Measurements from ENCODE around the gene IVNS1ABP.
A peak's percentile ranks its signal among the peaks of the same experiment; 100 is the strongest.

IVNS1ABP gene

DNA sequence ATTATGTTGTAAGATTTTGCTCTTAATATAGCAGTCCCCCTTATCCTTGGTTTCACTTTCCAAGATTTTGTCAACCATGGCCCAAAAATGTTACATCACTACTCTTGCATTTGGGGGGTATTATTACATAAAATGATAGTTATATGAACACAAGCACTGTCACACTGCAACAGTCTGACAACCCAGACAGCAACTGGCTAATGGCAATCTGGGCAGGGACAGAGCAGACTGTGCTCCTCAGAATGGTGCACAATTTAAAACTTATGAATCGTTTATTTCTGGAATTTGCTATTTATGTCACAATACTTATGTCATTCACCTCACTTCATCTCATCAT, 2.1 kb upstream of the IVNS1ABP start:
- no peak overlapping the region for H3K27ac ChIP-seq
- TF ChIP-seq, protein P1, sequence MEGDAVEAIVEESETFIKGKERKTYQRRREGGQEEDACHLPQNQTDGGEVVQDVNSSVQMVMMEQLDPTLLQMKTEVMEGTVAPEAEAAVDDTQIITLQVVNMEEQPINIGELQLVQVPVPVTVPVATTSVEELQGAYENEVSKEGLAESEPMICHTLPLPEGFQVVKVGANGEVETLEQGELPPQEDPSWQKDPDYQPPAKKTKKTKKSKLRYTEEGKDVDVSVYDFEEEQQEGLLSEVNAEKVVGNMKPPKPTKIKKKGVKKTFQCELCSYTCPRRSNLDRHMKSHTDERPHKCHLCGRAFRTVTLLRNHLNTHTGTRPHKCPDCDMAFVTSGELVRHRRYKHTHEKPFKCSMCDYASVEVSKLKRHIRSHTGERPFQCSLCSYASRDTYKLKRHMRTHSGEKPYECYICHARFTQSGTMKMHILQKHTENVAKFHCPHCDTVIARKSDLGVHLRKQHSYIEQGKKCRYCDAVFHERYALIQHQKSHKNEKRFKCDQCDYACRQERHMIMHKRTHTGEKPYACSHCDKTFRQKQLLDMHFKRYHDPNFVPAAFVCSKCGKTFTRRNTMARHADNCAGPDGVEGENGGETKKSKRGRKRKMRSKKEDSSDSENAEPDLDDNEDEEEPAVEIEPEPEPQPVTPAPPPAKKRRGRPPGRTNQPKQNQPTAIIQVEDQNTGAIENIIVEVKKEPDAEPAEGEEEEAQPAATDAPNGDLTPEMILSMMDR (conservative IDR thresholded peaks at IDR 0.05; ENCODE audit: low read depth, low read length): no peak
- H3K4me1 ChIP-seq (ENCODE audit: low read depth, poor library complexity, severe bottlenecking): peaks cover 25% of the 10 kb centered on the region
- H2AFZ ChIP-seq (ENCODE audit: low read depth): no peak overlapping the region
- H4K20me1 ChIP-seq (ENCODE audit: insufficient read depth): peaks cover 19% of the 10 kb centered on the region
- no peaks in the 10 kb centered on the region for H3K27me3 ChIP-seq (ENCODE audit: insufficient read depth, low read depth)
- H3K9ac ChIP-seq: no peak overlapping the region
- H3K79me2 ChIP-seq (ENCODE audit: insufficient read depth, low read depth): peaks cover 28% of the 10 kb centered on the region
- no peak overlapping the region for H3K4me2 ChIP-seq
- no peaks in the 10 kb centered on the region for H3K36me3 ChIP-seq (ENCODE audit: insufficient read depth)
- H3K4me3 ChIP-seq (IDR thresholded peaks at IDR 0.05; ENCODE audit: insufficient read depth, low read depth, low read length): no peak overlapping the region

DNA sequence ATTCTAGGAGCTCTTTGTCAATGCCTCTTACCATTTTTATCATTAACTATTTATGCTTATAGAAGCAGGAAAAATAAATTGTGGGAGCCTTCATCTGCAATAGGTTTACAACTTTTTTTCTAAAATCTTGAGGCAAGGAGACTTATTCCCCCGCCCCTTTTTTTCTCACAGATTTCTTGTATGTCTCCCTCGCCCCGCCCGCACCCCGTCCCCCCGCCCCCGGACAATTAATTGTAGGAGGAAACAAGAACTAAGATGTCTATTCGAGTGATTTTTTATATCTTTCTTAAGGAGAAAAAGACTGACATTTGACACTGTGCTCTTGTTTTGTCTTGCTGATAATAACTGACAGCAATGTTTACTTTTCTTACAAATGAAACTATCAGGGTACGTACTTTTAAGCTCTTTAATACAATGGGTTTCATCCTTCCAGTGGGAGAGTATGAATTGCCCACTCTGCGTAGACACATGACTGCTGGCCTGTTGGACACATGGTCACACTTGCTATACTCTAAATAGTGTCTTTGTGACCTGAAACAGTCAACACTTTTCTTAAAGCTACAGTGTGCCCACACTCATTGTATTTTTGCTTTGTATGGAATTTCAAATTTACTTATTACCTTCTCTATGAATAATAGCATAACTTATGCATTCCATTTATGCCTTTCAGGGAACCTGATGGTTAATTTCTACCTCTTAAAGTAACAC, 1.5 kb upstream of the IVNS1ABP start:
- Histone ChIP-seq H3K4me2 (peak overlapping the region; percentile 58), H2AFZ (ENCODE audit: low read depth) (peak overlapping the region; percentile 93; the same call in 1 of the 2 replicates), H3K4me3 (IDR thresholded peaks at IDR 0.05; ENCODE audit: insufficient read depth, low read depth, low read length) (peak overlapping the region; percentile 6)

GRCh38 chr1:185317886-185318310, 855 bp upstream of the IVNS1ABP start:
- H3K36me3 ChIP-seq (ENCODE audit: insufficient read depth): no peaks in the 10 kb centered on the region
- H3K4me3 ChIP-seq (IDR thresholded peaks at IDR 0.05; ENCODE audit: insufficient read depth, low read depth, low read length): peak overlapping the region; percentile 66
- H3K27me3 ChIP-seq (ENCODE audit: insufficient read depth, low read depth): no peaks in the 10 kb centered on the region
- peak overlapping the region; percentile 93 for H2AFZ ChIP-seq (ENCODE audit: low read depth)
- peak overlapping the region; percentile 58 for H3K4me2 ChIP-seq
- H3K9ac ChIP-seq: peak overlapping the region; percentile 95
- H3K4me1 ChIP-seq (ENCODE audit: low read depth, poor library complexity, severe bottlenecking): peaks cover 38% of the 10 kb centered on the region
- H3K79me2 ChIP-seq (ENCODE audit: insufficient read depth, low read depth): peaks cover 40% of the 10 kb centered on the region
- TF ChIP-seq, protein P1 (conservative IDR thresholded peaks at IDR 0.05; ENCODE audit: low read depth, low read length): peak; percentile 5; the same call in 1 of the 2 replicates
- H4K20me1 ChIP-seq (ENCODE audit: insufficient read depth): peaks cover 31% of the 10 kb centered on the region
- peak overlapping the region; percentile 90 for H3K27ac ChIP-seq

More for the DNA sequence above, 1.5 kb upstream of the IVNS1ABP start:
- Histone ChIP-seq H4K20me1 (ENCODE audit: insufficient read depth) (peaks cover 24% of the 10 kb centered on the region), H3K27me3 (ENCODE audit: insufficient read depth, low read depth) (no peaks in the 10 kb centered on the region), H3K79me2 (ENCODE audit: insufficient read depth, low read depth) (peaks cover 33% of the 10 kb centered on the region), H3K36me3 (ENCODE audit: insufficient read depth) (no peaks in the 10 kb centered on the region), H3K9ac (peak overlapping the region; percentile 95; the same call in 1 of the 2 replicates), H3K4me1 (ENCODE audit: low read depth, poor library complexity, severe bottlenecking) (peaks cover 31% of the 10 kb centered on the region), H3K27ac (peak overlapping the region; percentile 90)
- TF ChIP-seq, protein P1 (conservative IDR thresholded peaks at IDR 0.05; ENCODE audit: low read depth, low read length): no peak

- H4K20me1 ChIP-seq (ENCODE audit: insufficient read depth): peaks cover 46% of the 10 kb centered on the region
- no peaks in the 10 kb centered on the region; the same call in 1 of the 2 replicates for H3K36me3 ChIP-seq (ENCODE audit: insufficient read depth)
Observed at GRCh38 chr1:185316163-185317033, 645 bp downstream of the IVNS1ABP start.

More at GRCh38 chr1:185316163-185317033, 645 bp downstream of the IVNS1ABP start:
- Histone ChIP-seq H3K79me2 (ENCODE audit: insufficient read depth, low read depth) (peaks cover 55% of the 10 kb centered on the region), H3K9ac (peak overlapping the region; percentile 95), H3K27me3 (ENCODE audit: insufficient read depth, low read depth) (no peaks in the 10 kb centered on the region), H3K4me1 (ENCODE audit: low read depth, poor library complexity, severe bottlenecking) (peaks cover 51% of the 10 kb centered on the region), H3K4me3 (IDR thresholded peaks at IDR 0.05; ENCODE audit: insufficient read depth, low read depth, low read length) (peak overlapping the region; percentile 85), H3K4me2 (peak overlapping the region; percentile 98), H2AFZ (ENCODE audit: low read depth) (peak overlapping the region; percentile 64), H3K27ac (peak overlapping the region; percentile 92)
- TF ChIP-seq, protein P1 (conservative IDR thresholded peaks at IDR 0.05; ENCODE audit: low read depth, low read length): 0 out of 2 replicates have a peak, but pooled peaks have one; percentile 25
